NT2/D1 (cell line): ENCODE results near the gene RBBP5.

ENCODE experiments used
- DNase-seq: peaks from one replicate; pipeline ENCODE4 v3.0.0-alpha.2; 2011; ENCODE audit warnings: low read depth, low spot score
- H3K27me3 ChIP-seq: 2 replicates; pipeline ENCODE4 v1.6.0; 2011; ENCODE audit warnings: mild to moderate bottlenecking; ENCODE audit not compliant: insufficient read length, insufficient read depth
- H3K36me3 ChIP-seq: 2 replicates; pipeline ENCODE4 v1.6.1; 2011; ENCODE audit warnings: mild to moderate bottlenecking, low read length, mixed read lengths; ENCODE audit not compliant: insufficient read depth, insufficient read length
- H3K4me1 ChIP-seq: 2 replicates; pipeline ENCODE4 v1.5.1; 2011; ENCODE audit not compliant: insufficient read depth, insufficient read length
- H3K4me3 ChIP-seq: 2 replicates; pipeline ENCODE4 v1.5.1; 2011; ENCODE audit warnings: low read depth; ENCODE audit not compliant: insufficient read length
- H3K9ac ChIP-seq: 2 replicates; pipeline ENCODE4 v1.6.0; 2011; ENCODE audit warnings: low read depth; ENCODE audit not compliant: insufficient read length
- H3K9me3 ChIP-seq: 2 replicates; pipeline ENCODE4 v1.5.1; 2011; ENCODE audit warnings: mild to moderate bottlenecking, low read length; ENCODE audit not compliant: insufficient read depth
- SUZ12 ChIP-seq: IDR thresholded peaks from 2 replicates; pipeline ENCODE4 v1.6.1; 2011; ENCODE audit not compliant: insufficient read length, insufficient read depth; ENCODE audit errors: extremely low read depth
- YY1 ChIP-seq: IDR thresholded peaks from 2 replicates; pipeline ENCODE4 v1.6.1; 2011; ENCODE audit not compliant: insufficient read length, insufficient read depth
- ZNF274 ChIP-seq: IDR thresholded peaks from 2 replicates; pipeline ENCODE4 v1.6.1; 2011; ENCODE audit warnings: mild to moderate bottlenecking, low read depth, low read length

The RBBP5 gene

DNA sequence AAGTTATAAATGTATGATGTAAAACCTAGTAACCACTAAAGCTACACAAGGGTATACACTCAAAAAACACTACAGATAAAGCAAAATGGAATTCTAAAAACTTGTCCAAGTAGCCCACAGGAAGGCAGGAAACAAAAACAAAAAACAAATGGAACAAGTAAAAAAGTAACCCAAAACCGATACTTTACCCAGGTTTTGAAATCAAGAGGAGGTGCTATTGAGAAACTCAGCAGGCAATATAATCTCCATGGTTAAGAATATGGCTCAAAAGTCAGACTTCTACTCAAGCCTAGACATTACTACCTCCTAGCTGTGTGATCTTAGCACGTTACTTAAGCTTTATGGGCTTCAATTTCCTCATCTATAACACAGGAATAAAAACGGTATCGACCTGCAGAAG is 13.3 kb downstream of the RBBP5 start:
- Histone ChIP-seq H3K4me1 (no peaks in the 10 kb centered on the region), H3K36me3 (peaks cover 55% of the 10 kb centered on the region), H3K4me3 (no peak overlapping the region), H3K9ac (no peak overlapping the region), H3K27me3 (no peaks in the 10 kb centered on the region), H3K9me3 (no peaks in the 10 kb centered on the region)
- DNase-seq, result no peak
- TF ChIP-seq ZNF274 (no peak), YY1 (no peak), SUZ12 (no peak)

DNA sequence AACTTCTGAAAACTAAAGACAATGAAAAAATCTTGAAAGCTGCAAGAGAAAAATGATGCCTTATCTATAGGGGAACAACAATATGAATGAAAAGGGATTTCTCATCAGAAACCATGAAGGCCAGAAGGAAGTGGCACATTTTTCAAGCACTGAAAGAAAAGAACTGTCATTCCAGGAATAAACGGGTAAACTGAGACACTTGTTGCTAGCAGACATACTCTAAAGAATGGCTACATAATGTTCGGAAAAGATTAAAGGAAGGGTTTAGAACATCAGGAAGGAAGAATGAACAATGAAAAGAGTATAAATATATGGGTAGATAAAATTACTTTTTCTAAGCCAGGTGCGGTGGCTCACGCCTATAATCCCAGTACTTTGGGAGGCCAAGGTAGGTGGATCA is 14.5 kb downstream of the RBBP5 start:
- Histone ChIP-seq H3K27me3 (no peaks in the 10 kb centered on the region), H3K4me1 (no peaks in the 10 kb centered on the region), H3K4me3 (no peak overlapping the region), H3K9ac (no peak overlapping the region), H3K9me3 (no peaks in the 10 kb centered on the region), H3K36me3 (peaks cover 54% of the 10 kb centered on the region)
- no peak for DNase-seq
- TF ChIP-seq SUZ12 (no peak), YY1 (no peak), ZNF274 (no peak)

DNA sequence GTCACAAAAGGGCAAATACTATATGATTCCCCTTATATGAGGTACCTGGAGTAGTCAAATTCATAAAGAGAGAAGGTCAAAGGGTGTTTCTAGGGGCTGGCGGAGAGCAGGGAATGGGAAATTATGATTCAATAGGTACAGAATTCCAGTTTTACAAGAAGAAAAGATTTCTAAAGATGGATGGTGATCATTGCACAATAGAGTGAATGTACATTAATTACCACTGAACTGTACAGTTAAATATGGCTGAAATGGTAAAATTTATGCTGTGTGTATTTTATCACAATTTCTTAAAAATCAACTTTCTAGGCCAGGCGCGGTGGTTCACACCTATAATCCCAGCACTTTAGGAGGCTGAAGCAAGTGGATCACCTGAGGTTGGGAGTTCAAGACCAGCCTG is 19.4 kb downstream of the RBBP5 start:
- DNase-seq, result no peak
- TF ChIP-seq YY1 (no peak), ZNF274 (no peak), SUZ12 (no peak)
- Histone ChIP-seq H3K9me3 (no peaks in the 10 kb centered on the region), H3K4me3 (no peak overlapping the region), H3K4me1 (no peaks in the 10 kb centered on the region), H3K9ac (no peak overlapping the region), H3K27me3 (no peaks in the 10 kb centered on the region), H3K36me3 (peaks cover 73% of the 10 kb centered on the region)

DNA sequence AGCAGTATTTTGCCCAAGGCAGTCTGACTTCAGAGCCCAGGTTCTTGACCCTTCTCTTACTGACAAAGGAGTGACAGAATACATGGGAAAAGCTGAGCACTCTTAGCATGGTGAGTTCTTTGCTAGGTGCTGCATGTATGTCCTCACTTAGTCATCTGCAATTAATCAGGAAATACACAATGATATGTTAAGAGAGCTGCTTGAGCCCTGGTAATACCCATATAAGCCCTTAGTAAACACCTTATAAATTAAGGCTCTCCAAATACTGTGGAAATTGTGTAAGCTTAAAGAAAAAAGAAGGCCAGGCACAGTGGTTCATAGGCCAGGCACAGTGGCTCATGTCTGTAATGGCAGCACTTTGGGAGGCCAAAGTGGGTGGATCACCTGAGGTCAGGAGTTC is 23.5 kb downstream of the RBBP5 start:
- no peaks in the 10 kb centered on the region for H3K9me3 ChIP-seq
- no peak for TF ChIP-seq YY1
- H3K9ac ChIP-seq, result no peak overlapping the region
- H3K36me3 ChIP-seq, result peaks cover 83% of the 10 kb centered on the region
- no peaks in the 10 kb centered on the region for H3K27me3 ChIP-seq
- no peaks in the 10 kb centered on the region for H3K4me1 ChIP-seq
- no peak for DNase-seq
- H3K4me3 ChIP-seq, result no peak overlapping the region

DNA sequence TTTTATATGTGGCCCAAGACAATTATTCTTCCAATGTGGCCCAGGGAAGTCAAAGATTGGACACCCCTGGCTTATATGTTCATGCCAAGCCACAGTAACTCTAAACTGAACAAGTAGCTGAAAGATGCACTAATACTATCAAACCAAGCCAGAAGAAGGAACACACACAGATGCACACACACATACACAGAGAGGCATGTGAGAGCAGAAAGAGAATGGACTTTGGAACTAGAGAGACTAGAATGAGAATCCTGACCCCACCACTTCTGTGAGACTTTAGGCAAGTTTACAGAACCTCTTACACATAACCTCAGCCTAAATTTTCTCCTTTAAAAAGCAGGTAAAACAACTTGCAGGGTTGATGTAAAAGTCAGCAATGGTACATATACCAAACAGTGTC is 26.4 kb downstream of the RBBP5 start:
- H3K4me3 ChIP-seq, result no peak overlapping the region
- no peaks in the 10 kb centered on the region for H3K27me3 ChIP-seq
- DNase-seq, result no peak
- H3K9ac ChIP-seq, result no peak overlapping the region
- H3K9me3 ChIP-seq, result no peaks in the 10 kb centered on the region
- TF ChIP-seq SUZ12, result no peak
- no peak for TF ChIP-seq ZNF274
- TF ChIP-seq YY1, result no peak
- H3K4me1 ChIP-seq, result no peaks in the 10 kb centered on the region
- peaks cover 86% of the 10 kb centered on the region for H3K36me3 ChIP-seq

DNA sequence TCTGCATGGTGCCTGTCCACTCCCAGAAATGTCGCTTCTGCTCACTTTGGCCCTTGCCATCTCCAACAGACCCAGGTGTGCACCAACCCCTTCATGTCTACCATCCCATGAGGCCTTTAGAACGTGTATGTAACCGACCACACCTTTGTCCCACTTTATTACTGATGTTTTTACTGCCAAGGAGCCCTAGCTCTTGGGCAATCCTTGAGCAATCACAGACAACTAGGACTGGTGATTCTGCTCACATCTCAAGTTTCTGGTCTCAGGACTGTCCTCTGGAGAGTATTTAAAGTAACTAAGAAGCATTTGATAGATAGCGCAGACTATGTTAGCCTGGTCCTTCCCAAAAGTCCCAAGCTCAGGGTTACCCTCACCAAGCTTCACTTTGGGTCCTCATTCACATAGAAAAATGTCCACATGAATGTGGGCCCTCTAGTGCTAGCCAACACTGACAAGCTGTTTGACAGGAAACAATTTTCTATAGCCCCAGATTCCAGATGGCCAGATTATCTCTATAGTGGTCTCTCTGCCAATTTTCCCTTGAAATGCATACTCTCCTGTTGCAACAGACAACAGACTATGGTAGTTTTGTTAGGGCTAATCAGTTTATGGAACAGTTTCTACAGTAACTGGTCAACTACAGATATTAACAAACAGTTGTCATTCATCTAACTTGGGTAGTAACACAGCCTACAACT is 30.6 kb downstream of the RBBP5 start:
- no peaks in the 10 kb centered on the region for H3K9me3 ChIP-seq

DNA sequence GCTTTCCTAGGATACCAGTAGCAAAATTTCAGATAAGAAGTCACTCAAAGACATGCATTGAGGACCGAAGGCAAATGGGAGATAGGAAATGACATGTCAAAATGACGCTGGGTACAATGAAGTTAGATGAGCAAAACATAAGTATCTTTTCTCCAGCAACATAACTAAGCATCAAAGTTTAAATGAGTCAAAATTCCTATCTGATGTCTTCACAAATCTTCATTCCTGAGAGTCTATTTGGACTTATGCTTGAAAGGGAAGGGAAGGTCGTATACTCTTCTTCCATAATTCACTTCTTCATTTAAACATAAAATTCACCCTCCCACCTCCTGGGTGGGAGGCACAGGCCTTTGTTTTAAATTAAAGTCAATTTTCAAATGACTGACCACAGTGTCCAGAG is 33.4 kb downstream of the RBBP5 start:
- H3K9me3 ChIP-seq, result no peaks in the 10 kb centered on the region
- no peak for DNase-seq
- H3K4me1 ChIP-seq, result no peaks in the 10 kb centered on the region
- H3K9ac ChIP-seq, result no peak overlapping the region
- TF ChIP-seq YY1, result no peak
- no peak for TF ChIP-seq SUZ12
- TF ChIP-seq ZNF274, result no peak
- H3K27me3 ChIP-seq, result no peaks in the 10 kb centered on the region
- H3K4me3 ChIP-seq, result no peak overlapping the region
- peaks cover 74% of the 10 kb centered on the region for H3K36me3 ChIP-seq

More for the DNA sequence above, 30.6 kb downstream of the RBBP5 start:
- no peaks in the 10 kb centered on the region for H3K27me3 ChIP-seq
- no peak for DNase-seq
- H3K4me1 ChIP-seq, result no peaks in the 10 kb centered on the region
- TF ChIP-seq ZNF274, result no peak
- TF ChIP-seq YY1, result no peak
- TF ChIP-seq SUZ12, result no peak
- no peak overlapping the region for H3K4me3 ChIP-seq
- H3K36me3 ChIP-seq, result peaks cover 74% of the 10 kb centered on the region
- no peak overlapping the region for H3K9ac ChIP-seq

DNA sequence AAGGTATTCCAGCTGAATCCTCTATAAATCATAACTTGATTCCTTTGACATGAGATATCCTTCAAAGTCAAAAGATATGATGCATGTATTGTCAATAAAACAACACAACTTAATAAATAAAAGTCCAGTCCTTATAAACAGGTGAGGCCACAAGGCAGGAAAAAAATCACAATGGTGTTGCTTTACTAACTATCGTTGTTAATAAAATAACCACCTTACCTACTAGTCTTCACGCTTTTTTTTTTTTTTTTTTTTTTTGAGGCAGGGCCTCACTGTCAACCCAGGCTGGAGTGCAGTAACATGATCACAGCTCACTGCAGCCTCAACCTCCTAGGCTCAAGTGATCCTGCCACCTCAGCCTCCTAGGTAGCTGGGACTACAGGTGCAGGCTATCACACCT is 37.4 kb downstream of the RBBP5 start, which contains the start of gene TMEM81:
Gene TMEM81 (minus strand): TSS at position 101 of the 400 bp plus-strand sequence. CDS start 140 bp downstream, outside the sequence.
- Histone ChIP-seq H3K4me1 (no peaks in the 10 kb centered on the region), H3K4me3 (no peak within 1 kb of the TSS), H3K9ac (no peak within 1 kb of the TSS), H3K27me3 (no peaks in the 10 kb centered on the region), H3K9me3 (no peaks in the 10 kb centered on the region), H3K36me3 (peaks cover 48% of the 10 kb centered on the region)
- DNase-seq, result no peak
- TF ChIP-seq YY1 (no peak), ZNF274 (no peak), SUZ12 (no peak)
